Measurements from ENCODE around the gene IL4R.
"Not testable (repeated sequence)": the region's sequence is repeated elsewhere in the genome, so short reads cannot be mapped to it uniquely, and the experiment has no call there.

IL4R gene

GRCh38 chr16:27384425-27384824, 70.7 kb downstream of the IL4R start:
- no peak for DNase-seq

DNA sequence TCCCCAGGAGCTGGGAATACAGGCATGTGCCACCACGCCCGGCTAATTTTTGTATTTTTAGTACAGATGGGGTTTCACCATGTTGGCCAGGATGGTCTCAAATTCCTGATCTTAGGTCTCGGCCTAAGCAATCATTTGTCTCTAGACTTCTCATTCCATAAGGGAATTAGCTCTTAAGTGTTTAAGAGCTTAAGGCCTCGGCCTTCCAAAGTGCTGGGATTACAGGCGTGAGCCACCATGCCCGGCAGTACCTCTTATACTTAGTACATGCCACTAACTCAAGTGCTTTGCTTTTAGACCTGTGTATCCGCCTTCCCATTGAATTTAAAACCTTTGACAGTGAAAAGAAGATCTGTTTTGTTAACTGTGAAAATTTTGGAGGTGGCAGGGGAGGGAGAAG, 71.6 kb downstream of the IL4R start:
- no peak for DNase-seq

DNA sequence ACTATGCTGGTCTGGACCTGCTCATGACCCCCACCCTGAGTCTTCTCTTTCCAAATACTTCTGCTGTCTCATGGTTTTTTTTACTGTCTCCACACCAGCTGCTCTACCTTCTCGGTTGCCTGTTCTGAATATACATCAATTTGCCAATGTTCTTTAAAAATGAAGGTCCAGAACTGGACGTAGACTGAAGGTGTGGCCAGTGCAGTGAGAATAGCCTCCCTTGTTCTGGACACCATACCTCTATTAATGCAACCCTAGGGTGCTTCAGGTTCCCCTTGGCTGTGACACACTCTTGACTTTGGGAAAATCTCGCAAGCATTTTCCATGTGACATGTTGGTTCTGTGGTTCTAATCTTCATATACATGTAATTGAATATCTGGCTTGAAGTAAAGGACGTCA, 72.9 kb downstream of the IL4R start:
- no peak for DNase-seq

DNA sequence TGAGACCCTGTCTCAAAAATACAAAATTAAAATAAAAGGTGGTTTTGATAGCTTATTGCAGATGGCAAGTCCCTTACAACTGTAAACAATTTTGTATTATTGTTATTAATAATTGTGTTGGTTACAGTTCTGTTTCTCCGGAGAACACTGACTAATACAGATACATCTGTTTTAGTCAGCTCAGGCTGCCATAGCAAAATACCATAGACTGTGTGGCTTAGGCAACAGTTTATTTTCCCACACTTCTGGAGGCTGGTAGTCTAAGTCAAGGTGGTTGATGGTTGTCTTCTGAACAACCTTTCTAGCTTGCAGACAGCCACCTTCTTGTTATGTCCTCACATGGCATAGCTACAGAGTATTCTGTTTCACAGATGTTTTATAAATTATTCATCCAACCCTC, 74.0 kb downstream of the IL4R start:
- no peak for DNase-seq

- DNase-seq = no peak
These were observed 75.6 kb downstream of the IL4R start for GRCh38 chr16:27389272-27389961.

DNA sequence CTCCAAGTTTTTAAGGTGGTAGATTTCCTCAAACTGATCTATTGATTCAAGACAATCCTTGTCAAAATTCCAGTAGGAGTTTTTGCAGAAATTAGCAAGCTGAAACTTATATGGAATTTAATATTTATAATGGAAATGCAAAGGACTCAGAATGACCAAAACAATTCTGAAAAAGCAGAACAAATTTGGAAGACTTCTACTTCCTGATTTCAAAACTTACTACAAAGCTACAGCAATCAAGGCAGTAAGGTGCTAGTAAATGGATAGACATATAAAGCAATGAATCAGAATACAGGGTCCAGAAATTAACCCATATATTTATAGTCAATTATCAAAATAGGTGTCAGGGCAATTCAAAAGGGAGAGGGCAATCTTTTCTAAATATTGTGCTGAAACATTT, 76.4 kb downstream of the IL4R start:
- no peak for DNase-seq

DNA sequence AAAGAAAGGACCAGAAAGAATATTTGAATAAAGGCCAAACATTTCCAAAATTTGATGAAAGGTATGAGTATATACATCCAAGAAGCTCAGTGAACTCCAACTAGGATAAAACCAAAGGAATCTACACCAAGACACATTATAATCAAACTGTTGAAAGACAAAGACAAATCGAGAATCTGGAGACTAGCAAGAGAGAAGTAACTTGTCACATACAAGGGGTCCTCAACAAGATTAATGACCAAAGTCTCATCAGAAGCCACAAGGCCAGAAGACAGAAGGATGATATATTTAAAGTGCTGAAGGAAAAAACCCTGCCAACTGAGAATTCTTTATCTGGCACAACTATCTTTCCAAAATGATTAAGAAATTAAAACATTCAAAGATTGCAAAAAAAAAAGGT, 78.9 kb downstream of the IL4R start:
- no peak for DNase-seq

DNA sequence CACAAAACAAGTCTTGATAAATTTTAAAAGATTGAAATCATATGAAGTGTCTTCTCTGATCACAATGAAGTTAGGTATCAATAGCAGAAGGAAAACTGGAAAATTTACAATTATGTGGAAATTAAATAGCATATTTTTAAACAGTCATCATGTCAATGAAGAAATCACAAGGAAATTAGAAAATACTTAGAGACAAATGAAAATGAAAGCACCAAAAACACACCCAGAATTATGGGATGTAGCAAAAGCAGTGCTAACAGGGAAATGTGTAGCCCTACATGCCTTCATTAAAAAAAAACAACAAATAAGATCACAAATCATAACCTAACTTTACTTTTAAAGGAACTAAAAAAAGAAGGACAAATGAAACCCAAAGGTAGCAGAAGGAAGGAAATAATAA, 80.7 kb downstream of the IL4R start:
- no peak for DNase-seq

GRCh38 chr16:27398341-27398893, 84.6 kb downstream of the IL4R start:
- not testable (repeated sequence) for DNase-seq

DNA sequence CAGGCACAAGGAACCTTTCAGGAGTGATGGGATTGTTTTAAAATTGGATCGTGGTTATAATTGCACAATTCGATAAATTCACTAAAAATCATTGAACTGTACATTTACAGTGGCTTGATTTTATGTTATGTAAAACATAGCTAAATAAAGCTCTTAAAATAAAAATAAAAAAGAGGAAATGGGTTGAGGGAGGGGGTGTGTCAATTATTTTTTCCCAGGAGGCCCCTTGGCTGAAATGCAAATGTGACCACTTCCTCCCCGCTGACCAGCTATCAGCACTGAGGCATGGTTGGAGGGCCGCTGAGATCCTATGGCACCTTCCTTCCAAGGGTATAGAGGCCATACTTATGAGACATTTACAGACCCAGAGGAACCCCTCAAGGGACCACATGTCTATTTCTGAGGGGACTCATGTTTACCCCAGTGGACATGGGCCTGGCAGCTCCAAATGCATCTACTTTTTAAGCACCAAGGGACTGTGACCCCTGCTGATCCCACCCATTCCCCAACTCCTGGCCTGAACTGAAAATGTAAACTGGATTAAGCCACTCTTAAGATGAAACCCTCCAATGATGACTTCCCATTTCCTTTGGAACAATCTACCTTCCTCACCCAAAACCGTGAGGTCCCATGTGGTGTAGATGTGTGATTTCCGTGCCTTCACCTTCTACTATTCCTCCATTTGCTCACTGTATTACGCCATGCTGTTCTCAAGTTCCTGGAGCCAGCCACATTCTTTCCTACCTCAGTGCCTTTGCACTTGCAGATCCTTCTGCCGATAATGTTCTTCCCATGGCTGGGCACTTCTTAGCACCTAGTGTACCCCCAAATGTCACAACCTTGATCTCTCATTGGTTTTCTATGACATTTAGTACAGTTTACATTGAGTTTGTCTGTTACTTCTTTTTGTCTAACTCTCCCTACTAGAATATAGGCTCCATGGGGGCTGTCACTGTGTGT, 85.4 kb downstream of the IL4R start:
- no peak for DNase-seq

GRCh38 chr16:27399969-27400368, 86.2 kb downstream of the IL4R start:
- no peak for DNase-seq

DNA sequence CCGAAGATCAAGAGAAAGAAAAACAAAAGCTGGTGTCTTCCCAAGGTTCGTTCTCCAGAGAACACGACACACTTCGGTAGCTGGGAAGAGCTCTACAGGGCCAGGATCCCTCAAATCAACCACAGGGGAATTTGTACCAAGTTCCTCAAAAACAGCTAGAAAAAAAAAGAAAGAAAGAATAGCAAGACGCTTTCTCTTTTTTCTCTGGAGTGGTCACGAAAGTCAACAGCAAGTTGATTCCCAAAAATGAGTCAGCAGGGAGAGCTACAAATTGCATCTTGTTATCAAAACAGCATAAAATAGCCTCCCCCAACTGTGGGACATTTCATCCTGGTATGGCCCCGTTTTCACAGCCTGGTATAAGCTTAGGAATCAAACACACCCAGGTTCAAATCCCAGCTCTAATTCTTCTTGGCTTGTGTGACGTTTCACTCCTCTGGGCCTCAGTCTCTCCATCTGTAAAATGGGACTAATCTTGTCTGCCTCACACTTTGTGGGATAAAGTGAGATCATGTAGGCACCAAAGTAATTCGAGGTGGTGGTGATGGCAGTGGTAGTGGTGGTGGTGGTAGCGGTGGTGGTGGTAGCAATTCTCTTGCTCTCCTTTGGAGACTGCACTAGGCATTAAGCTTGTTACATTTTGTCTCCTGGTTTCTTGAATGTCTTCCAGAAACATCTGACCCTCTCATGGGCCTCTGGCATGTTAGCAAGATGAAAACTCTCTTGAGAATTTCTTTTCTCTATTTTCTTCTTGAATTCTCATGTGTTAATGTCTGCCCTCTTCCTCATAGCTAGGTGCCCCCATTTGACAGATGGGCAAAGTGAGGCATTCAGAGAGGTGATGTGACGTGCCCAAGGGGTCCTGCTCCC, 87.2 kb downstream of the IL4R start:
- DNase-seq = no peak

DNA sequence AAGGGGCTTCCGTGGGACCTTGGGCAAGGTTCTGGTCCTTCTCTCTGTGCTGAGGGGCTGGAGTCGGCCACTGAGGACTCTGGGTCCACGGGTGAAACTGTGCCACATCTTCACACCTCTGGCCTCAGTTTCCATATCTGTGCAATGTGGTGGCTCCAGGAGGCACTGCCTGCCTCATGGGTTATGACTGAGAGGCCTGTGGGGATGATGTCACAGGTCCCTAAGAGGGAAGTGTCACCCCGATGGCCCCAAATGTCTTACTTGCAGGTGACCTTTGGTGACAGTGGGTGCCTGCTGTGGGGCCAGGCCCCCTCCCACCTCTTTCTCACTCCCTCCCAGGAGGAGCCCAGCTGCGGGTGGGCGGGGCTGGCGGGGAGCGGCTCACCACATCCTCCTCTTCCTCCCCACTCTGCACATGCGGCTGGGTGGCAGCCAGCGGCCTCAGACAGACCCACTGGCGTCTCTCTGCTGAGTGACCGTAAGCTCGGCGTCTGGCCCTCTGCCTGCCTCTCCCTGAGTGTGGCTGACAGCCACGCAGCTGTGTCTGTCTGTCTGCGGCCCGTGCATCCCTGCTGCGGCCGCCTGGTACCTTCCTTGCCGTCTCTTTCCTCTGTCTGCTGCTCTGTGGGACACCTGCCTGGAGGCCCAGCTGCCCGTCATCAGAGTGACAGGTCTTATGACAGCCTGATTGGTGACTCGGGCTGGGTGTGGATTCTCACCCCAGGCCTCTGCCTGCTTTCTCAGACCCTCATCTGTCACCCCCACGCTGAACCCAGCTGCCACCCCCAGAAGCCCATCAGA, 88.2 kb downstream of the IL4R start, which contains the start of gene IL21R:
IL21R (plus strand) TSS at position 407 of the 801 bp plus-strand sequence. CDS start 27,898 bp downstream, outside the sequence.
- DNase-seq = peak; percentile 51

- DNase-seq = no peak
These were observed 88.8 kb downstream of the IL4R start for GRCh38 chr16:27402569-27402963.

DNA sequence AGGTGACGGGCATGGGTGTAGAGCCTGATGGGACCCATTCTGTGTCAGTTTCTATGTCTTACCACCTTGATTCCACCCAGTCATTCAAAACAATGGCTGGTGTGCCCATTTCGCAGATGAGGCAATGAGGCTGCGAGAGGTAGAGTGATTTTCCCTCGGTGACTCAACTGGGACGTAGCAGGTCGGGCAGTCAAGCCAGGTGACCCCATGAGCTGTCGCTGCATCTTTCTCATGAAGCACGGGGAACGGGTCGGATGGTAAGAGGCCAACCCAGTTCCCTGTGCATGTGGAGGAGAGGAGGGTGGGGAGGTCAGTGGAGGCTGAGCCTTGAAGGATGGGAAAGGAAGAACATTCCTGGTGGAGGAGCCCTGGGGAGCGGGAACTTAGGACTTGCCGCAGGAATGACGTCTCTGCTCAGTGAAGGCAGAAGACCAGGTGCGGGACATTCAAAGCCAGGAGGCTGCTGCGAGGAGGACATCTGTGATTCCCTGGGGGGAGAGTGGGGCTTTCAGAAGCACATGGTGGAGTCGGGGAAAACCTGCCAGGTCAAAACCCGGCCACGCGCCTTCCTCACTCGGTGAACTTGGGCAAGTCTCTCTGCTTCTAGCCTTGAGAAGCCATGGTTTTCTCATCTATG, 89.3 kb downstream of the IL4R start:
- no peak for DNase-seq

DNA sequence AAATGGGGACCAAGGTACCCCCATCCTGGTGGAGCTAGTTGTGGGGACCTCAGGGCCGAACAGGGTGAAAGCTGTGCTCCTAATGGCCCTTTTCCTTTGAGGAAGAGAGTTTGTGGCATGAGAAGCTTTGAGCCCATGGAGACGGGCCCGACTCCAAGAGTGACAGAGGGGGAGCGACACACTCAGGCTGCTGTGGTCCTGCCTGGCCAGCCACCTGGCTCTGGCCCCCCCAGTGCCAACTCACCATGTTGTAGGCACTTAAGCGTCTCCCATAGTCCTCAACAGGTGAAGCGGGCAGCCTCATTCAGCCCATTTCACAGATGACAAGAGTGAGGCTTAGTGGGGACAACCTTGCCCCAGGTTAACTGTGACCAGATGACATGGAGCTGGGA, 89.8 kb downstream of the IL4R start:
- no peak for DNase-seq

GRCh38 chr16:27404163-27404823, 90.5 kb downstream of the IL4R start:
- DNase-seq = no peak

GRCh38 chr16:27405546-27406451, 92.0 kb downstream of the IL4R start:
- no peak for DNase-seq

GRCh38 chr16:27406511-27407128, 92.8 kb downstream of the IL4R start:
- DNase-seq = no peak

All from NCI-H69 (cell line).